Gastrocnemius medialis (tissue), 4 donors: ENCODE data around the gene NEXMIF.

ENCODE experiments used
- POLR2A ChIP-seq, 2 donors: fragments of 450-650 bp; IDR thresholded peaks; one replicate each; pipeline ENCODE4 v1.6.1; 2017; ENCODE audit warnings: antibody characterized with exemption in 2 of 2, mild to moderate bottlenecking in 2 of 2, moderate library complexity in 2 of 2
- TF ChIP-seq, protein P1 (sequence below), 5 experiments: fragments of 450-650 bp in 3 of 5; fragments of 200-600 bp in 2 of 5; sonication (generic) in 2 of 5; IDR thresholded peaks in 4 of 5; conservative IDR thresholded peaks in 1 of 5; 1 replicate in 4 of 5; 2 replicates in 1 of 5; pipeline ENCODE4 v1.5.1; 2016 to 2019; ENCODE audit warnings: antibody characterized with exemption in 5 of 5, mild to moderate bottlenecking in 3 of 5, moderate library complexity in 3 of 5

DNA sequence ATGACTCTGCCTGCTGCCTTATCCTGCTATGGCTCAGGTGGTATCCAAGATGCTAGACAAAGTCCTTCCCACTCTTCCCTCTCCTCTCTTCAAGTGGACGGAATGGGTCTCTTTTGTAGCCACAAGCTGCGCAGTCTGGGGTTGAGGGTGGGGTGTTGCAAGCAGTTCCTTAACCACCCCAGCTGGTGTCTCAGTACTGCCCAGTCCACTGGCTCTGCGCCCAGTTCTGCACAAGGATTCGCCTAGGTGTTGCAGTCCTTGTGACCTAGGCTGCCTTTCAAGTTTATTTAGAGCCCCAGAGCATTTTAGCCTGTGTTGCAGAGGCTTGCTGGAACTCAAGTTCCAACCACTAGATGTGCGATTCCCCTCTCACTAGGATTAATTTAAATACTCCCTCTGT is 120.7 kb downstream of the NEXMIF start:
- TF ChIP-seq, protein P1, sequence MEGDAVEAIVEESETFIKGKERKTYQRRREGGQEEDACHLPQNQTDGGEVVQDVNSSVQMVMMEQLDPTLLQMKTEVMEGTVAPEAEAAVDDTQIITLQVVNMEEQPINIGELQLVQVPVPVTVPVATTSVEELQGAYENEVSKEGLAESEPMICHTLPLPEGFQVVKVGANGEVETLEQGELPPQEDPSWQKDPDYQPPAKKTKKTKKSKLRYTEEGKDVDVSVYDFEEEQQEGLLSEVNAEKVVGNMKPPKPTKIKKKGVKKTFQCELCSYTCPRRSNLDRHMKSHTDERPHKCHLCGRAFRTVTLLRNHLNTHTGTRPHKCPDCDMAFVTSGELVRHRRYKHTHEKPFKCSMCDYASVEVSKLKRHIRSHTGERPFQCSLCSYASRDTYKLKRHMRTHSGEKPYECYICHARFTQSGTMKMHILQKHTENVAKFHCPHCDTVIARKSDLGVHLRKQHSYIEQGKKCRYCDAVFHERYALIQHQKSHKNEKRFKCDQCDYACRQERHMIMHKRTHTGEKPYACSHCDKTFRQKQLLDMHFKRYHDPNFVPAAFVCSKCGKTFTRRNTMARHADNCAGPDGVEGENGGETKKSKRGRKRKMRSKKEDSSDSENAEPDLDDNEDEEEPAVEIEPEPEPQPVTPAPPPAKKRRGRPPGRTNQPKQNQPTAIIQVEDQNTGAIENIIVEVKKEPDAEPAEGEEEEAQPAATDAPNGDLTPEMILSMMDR (IDR thresholded peaks at IDR 0.05 in 4 of 5, conservative IDR thresholded peaks at IDR 0.05 in 1 of 5), result no peak
- TF ChIP-seq POLR2A (IDR thresholded peaks at IDR 0.05), result no peak
